Measurements from ENCODE around the gene COL4A6. TPM values are rescaled to one million over a fixed set of nuclear protein-coding genes. Genes with fewer than 3 reads are reported as not detected.

The COL4A6 gene
- total RNA-seq, 3 donors from 2014 or later (not counting 1 experiment from before 2014, with no cell fraction given): not detected

DNA sequence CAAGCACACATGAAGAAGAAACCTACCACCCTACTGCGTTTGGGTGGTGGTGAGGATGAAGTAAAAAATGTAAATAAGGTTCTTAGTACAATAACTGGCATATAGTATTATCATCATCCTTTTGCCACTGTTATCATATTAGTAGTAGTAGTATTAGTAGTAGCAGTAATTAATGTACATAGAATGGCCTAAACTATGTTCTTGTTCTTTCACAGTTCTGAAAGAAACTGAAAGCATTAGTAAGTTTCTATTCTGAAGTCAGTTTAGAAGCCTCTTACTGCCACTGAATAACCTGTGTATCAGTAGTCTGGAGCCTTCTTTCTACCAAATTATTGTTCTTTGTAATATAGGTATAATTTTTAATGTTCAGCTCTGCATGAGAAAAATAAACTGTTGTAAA lies 21.0 kb downstream of the COL4A6 start:
- DNase-seq (no peak), ATAC-seq (no peak)
- Histone ChIP-seq H3K4me1 (ENCODE audit: control insufficient read depth, insufficient read depth, low read length) (no peaks in the 10 kb centered on the region), H3K27me3 (ENCODE audit: control insufficient read depth, insufficient read depth, low read length) (no peaks in the 10 kb centered on the region), H3K9me3 (ENCODE audit: control insufficient read depth, insufficient read depth, low read length) (no peaks in the 10 kb centered on the region), H3K4me3 (ENCODE audit: low read length) (no peak overlapping the region), H3K27ac (ENCODE audit: low read length) (no peak overlapping the region), H3K36me3 (ENCODE audit: control insufficient read depth, insufficient read depth, low read length) (no peaks in the 10 kb centered on the region)
- no CpG with 5 or more reads among the region's 1 CpG for WGBS (ENCODE audit: insufficient coverage)
- no peak overlapping the region for H3K27ac Mint-ChIP-seq
- H3K4me3 Mint-ChIP-seq: no peak overlapping the region
- no peaks in the 10 kb centered on the region for H3K4me1 Mint-ChIP-seq
- intact Hi-C loops (cut with micrococcal nuclease): no loop called here
- H3K36me3 Mint-ChIP-seq: no peaks in the 10 kb centered on the region
- no peaks in the 10 kb centered on the region for H3K9me3 Mint-ChIP-seq
- TF ChIP-seq, protein P1, sequence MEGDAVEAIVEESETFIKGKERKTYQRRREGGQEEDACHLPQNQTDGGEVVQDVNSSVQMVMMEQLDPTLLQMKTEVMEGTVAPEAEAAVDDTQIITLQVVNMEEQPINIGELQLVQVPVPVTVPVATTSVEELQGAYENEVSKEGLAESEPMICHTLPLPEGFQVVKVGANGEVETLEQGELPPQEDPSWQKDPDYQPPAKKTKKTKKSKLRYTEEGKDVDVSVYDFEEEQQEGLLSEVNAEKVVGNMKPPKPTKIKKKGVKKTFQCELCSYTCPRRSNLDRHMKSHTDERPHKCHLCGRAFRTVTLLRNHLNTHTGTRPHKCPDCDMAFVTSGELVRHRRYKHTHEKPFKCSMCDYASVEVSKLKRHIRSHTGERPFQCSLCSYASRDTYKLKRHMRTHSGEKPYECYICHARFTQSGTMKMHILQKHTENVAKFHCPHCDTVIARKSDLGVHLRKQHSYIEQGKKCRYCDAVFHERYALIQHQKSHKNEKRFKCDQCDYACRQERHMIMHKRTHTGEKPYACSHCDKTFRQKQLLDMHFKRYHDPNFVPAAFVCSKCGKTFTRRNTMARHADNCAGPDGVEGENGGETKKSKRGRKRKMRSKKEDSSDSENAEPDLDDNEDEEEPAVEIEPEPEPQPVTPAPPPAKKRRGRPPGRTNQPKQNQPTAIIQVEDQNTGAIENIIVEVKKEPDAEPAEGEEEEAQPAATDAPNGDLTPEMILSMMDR (IDR thresholded peaks at IDR 0.05): no peak
- no peaks in the 10 kb centered on the region for H3K27me3 Mint-ChIP-seq (ENCODE audit: low read depth in 2 of 2)

DNA sequence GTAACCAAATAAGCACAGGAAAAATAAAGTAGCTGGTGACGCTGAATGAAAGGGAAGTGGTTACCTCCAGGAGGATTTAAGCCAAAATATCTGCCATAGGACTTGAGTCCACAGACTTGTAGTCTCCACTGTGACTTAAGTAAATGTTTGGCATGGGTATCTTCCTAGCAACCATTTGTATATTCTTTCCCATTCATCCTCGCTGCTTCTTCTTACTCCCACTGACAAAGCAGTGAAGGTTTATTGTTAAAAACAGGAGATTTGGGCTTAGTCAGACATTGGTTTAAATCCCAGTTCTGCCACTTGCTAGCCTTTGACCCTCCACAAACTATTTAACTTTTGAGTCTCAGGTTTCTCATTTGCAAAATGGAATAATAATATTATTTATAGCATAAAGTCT lies 22.3 kb downstream of the COL4A6 start:
- WGBS (ENCODE audit: insufficient coverage): 0% methylated on average over 1 of the region's 2 CpGs
- no peaks in the 10 kb centered on the region for H3K36me3 ChIP-seq (ENCODE audit: control insufficient read depth, insufficient read depth, low read length)
- H3K9me3 Mint-ChIP-seq: no peaks in the 10 kb centered on the region
- H3K27ac Mint-ChIP-seq: no peak overlapping the region
- no peaks in the 10 kb centered on the region for H3K9me3 ChIP-seq (ENCODE audit: control insufficient read depth, insufficient read depth, low read length)
- no peak overlapping the region for H3K27ac ChIP-seq (ENCODE audit: low read length)
- H3K27me3 ChIP-seq (ENCODE audit: control insufficient read depth, insufficient read depth, low read length): no peaks in the 10 kb centered on the region
- no peaks in the 10 kb centered on the region for H3K27me3 Mint-ChIP-seq (ENCODE audit: low read depth in 2 of 2)
- H3K4me1 Mint-ChIP-seq: no peaks in the 10 kb centered on the region
- H3K4me3 ChIP-seq (ENCODE audit: low read length): no peak overlapping the region
- H3K36me3 Mint-ChIP-seq: no peaks in the 10 kb centered on the region
- TF ChIP-seq, protein P1 (IDR thresholded peaks at IDR 0.05): no peak
- no peaks in the 10 kb centered on the region for H3K4me1 ChIP-seq (ENCODE audit: control insufficient read depth, insufficient read depth, low read length)
- ATAC-seq (no peak), DNase-seq (no peak)
- H3K4me3 Mint-ChIP-seq: no peak overlapping the region
- intact Hi-C loops (cut with micrococcal nuclease): no loop called here

DNA sequence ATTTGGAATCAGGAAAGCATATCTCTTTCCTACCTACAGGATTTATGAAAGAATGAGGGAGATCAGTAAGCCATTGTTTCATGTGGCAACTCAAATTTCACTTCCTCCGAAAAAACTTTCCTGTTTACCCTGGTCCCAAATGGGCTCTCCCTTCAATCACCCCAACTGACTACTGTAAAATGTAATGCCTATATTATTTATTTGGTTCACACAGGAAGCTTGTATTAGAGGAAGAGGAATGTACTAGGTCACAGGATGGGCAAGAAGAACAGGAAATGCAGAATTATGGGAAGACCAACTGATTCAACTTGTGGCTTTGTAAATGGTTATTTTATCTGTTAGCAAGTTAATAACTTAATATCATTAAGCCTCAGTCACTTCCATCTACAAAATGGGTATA lies 23.1 kb downstream of the COL4A6 start:
- DNase-seq (no peak), ATAC-seq (no peak)
- H3K27ac Mint-ChIP-seq: no peak overlapping the region
- Histone ChIP-seq H3K27me3 (ENCODE audit: control insufficient read depth, insufficient read depth, low read length) (no peaks in the 10 kb centered on the region), H3K4me3 (ENCODE audit: low read length) (no peak overlapping the region), H3K4me1 (ENCODE audit: control insufficient read depth, insufficient read depth, low read length) (no peaks in the 10 kb centered on the region), H3K9me3 (ENCODE audit: control insufficient read depth, insufficient read depth, low read length) (no peaks in the 10 kb centered on the region), H3K27ac (ENCODE audit: low read length) (no peak overlapping the region), H3K36me3 (ENCODE audit: control insufficient read depth, insufficient read depth, low read length) (no peaks in the 10 kb centered on the region)
- H3K27me3 Mint-ChIP-seq (ENCODE audit: low read depth in 2 of 2): no peaks in the 10 kb centered on the region
- H3K9me3 Mint-ChIP-seq: no peaks in the 10 kb centered on the region
- no peaks in the 10 kb centered on the region for H3K36me3 Mint-ChIP-seq
- H3K4me1 Mint-ChIP-seq: no peaks in the 10 kb centered on the region
- intact Hi-C loops (cut with micrococcal nuclease): no loop called here
- H3K4me3 Mint-ChIP-seq: no peak overlapping the region
- no CpG with 5 or more reads among the region's 1 CpG for WGBS (ENCODE audit: insufficient coverage)
- TF ChIP-seq, protein P1 (IDR thresholded peaks at IDR 0.05): no peak

DNA sequence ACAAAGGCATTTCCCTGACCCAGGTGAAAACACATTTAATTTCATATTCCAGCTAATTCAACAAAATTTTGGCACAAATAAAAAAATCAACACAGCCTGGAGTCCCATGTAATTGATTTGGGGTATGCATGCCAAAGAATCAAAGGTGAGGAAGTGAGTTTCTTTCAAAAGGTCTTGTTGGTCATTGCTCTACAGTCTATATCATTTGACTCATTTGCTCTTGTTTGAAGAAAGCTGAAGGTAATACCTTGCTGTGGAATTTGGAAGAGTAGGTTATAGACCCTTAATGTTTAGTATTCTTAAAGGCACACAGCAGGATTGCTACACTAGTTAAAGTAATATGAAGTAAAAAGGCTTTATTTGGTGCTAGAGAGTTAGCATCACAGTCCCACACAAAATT lies 25.4 kb downstream of the COL4A6 start:
- no peaks in the 10 kb centered on the region for H3K27me3 Mint-ChIP-seq (ENCODE audit: low read depth in 2 of 2)
- no peaks in the 10 kb centered on the region for H3K27me3 ChIP-seq (ENCODE audit: control insufficient read depth, insufficient read depth, low read length)
- no peaks in the 10 kb centered on the region for H3K9me3 ChIP-seq (ENCODE audit: control insufficient read depth, insufficient read depth, low read length)
- no peak overlapping the region for H3K27ac Mint-ChIP-seq
- no peak overlapping the region for H3K4me3 Mint-ChIP-seq
- intact Hi-C loops (cut with micrococcal nuclease): no loop called here
- TF ChIP-seq, protein P1 (IDR thresholded peaks at IDR 0.05): no peak
- no peak overlapping the region for H3K4me3 ChIP-seq (ENCODE audit: low read length)
- DNase-seq: no peak
- no peak overlapping the region for H3K27ac ChIP-seq (ENCODE audit: low read length)
- no peak for ATAC-seq
- H3K36me3 Mint-ChIP-seq: no peaks in the 10 kb centered on the region
- H3K36me3 ChIP-seq (ENCODE audit: control insufficient read depth, insufficient read depth, low read length): no peaks in the 10 kb centered on the region
- H3K9me3 Mint-ChIP-seq: no peaks in the 10 kb centered on the region
- no peaks in the 10 kb centered on the region for H3K4me1 ChIP-seq (ENCODE audit: control insufficient read depth, insufficient read depth, low read length)
- no peaks in the 10 kb centered on the region for H3K4me1 Mint-ChIP-seq

Data from natural killer cell (primary cell).